Measurements from ENCODE around the gene HSPA1B. TPM values are rescaled to one million over a fixed set of nuclear protein-coding genes. Genes with fewer than 3 reads are reported as not detected.

The HSPA1B gene
- total RNA-seq, 4 donors from 2014 or later, result 85.7 to 199 (median 146) TPM

DNA sequence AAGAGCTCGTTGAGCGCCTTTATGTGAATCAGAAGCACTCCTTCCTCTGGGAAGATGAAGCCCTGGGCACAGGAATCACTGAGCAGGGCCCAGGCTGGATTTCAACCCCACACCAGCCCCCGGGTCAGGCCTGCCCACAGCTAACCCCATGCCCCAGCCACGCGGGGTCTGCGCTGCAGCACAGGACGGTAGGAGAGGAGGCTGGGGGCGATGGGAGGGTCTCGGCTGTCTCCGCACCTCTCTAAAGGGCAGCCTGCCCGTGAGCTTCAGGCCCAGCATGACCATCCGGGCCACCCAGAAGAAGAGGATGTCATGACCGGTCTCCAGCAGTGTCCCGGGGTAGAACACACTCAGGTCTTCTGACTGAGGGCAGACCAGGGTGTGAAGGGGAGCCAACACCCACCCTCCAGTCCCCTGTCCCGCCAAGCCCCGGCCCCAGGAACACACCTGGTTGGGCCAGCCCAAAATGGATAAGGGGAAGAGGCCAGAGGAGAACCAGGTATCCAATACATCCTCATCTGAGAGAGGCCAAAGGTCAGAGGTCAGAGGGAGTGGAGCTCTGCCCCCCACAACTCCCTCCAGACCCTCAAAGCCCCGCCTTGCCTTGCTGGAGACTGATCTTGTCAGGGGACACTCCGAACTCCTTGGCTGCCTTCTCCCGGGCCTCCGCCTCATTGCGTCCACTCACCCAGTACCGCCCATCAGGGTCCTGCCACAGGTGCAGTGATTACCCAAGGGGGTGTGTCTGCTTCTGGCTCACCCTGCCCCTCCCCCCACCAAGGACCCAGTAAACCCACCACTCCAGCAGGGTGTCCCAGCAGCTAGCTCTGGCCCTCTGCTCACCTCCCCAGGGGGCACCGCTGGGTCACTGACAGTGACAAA, 46.1 kb upstream of the HSPA1B start:
- Histone ChIP-seq H3K4me1 (peaks cover 0 to 10% (median 6%) of the 10 kb centered on the region in 4 donors), H3K9me3 (no peaks in the 10 kb centered on the region), H3K27me3 (no peaks in the 10 kb centered on the region), H3K36me3 (peaks cover 0 to 81% (median 0%) of the 10 kb centered on the region in 3 donors), H3K4me3 (no peak overlapping the region), H3K27ac (no peak overlapping the region)
- TF ChIP-seq, protein P1, sequence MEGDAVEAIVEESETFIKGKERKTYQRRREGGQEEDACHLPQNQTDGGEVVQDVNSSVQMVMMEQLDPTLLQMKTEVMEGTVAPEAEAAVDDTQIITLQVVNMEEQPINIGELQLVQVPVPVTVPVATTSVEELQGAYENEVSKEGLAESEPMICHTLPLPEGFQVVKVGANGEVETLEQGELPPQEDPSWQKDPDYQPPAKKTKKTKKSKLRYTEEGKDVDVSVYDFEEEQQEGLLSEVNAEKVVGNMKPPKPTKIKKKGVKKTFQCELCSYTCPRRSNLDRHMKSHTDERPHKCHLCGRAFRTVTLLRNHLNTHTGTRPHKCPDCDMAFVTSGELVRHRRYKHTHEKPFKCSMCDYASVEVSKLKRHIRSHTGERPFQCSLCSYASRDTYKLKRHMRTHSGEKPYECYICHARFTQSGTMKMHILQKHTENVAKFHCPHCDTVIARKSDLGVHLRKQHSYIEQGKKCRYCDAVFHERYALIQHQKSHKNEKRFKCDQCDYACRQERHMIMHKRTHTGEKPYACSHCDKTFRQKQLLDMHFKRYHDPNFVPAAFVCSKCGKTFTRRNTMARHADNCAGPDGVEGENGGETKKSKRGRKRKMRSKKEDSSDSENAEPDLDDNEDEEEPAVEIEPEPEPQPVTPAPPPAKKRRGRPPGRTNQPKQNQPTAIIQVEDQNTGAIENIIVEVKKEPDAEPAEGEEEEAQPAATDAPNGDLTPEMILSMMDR (IDR thresholded peaks at IDR 0.05), result no peak
- TF ChIP-seq POLR2A (IDR thresholded peaks at IDR 0.05), result no peak
- no peak for DNase-seq

DNA sequence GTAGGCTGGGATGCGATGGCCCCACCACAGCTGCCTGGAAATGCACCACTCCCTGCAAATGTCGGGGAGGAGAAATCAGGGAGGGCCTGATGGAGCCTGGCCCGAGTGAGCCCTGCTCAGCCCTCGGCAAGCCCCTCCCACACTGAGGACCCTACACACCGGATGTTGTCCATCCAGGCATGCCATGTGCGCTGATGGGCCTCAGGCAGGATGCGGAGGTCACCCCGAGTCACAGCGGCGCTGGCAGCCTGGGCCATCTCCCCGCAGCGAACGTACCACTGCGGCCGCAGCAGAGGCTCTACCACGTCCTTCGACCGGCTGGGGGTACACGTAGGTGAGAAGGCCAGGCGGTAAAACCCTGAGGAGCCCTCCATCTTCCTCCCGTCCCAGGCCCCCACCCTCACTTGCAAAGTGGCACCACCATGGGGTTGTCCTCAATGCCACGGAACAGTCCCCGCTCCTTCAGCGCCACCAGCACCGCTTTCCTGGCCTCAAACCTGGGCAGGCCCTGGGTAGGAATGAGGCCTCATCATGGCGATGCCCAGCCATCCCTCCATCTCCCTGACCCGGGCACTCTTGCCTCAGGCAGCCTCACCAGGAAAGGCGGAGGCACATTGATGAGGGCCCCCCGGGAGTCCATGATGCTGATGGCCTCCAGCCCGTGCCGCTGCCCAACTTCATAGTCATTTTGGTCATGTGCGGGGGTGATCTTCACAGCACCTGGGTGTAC, 45.2 kb upstream of the HSPA1B start:
- H3K27ac ChIP-seq, result no peak overlapping the region
- no peaks in the 10 kb centered on the region for H3K9me3 ChIP-seq
- no peak for DNase-seq
- no peak overlapping the region for H3K4me3 ChIP-seq
- peaks cover 0 to 2% (median under 1%) of the 10 kb centered on the region in 4 donors for H3K4me1 ChIP-seq
- H3K36me3 ChIP-seq, result peaks cover 0 to 81% (median 0%) of the 10 kb centered on the region in 3 donors
- no peak for TF ChIP-seq POLR2A (IDR thresholded peaks at IDR 0.05)
- TF ChIP-seq, protein P1 (IDR thresholded peaks at IDR 0.05), result no peak
- H3K27me3 ChIP-seq, result no peaks in the 10 kb centered on the region

DNA sequence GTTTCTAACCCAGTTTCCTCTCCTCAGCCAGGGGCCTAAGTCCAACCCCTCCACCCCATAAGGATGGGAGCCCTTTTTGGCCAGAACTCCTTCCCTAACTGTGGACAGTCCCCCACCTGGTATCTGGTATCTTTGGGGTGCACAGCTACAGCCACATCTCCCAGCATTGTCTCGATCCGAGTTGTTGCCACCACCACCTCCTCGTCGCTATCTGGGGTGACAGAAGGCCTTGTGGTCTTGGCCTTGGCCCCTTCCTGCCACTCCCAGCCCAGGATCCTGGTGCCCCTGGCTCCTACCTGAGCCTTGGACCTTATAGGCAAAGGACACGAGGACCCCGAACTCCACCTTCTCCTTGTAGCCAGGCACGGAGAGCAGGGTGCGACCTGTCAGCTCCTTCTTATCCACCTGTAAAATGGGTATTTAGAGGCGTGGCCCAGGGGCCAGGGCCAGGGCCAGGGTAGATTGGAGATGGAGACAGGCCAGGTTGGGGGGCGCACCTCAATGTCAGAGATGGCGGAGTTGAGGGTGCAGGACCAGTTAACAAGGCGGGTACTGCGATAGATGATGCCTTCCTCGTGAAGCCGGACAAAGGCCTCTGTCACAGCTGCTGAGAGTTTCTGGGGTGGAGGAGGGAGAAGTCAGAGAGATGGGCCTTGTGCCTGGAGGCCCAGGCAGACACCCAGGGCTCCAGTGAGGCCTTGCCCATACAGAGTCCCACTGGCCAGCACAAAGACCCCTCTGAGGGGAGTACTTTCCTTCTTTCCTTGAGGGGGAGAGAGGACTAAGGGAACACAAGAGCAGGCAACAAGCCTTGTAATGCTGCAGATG, 43.2 kb upstream of the HSPA1B start:
- Histone ChIP-seq H3K27me3 (no peaks in the 10 kb centered on the region), H3K4me3 (no peak overlapping the region), H3K4me1 (no peaks in the 10 kb centered on the region), H3K9me3 (no peaks in the 10 kb centered on the region), H3K27ac (no peak overlapping the region), H3K36me3 (peaks cover 0 to 67% (median 0%) of the 10 kb centered on the region in 3 donors)
- DNase-seq, result no peak
- TF ChIP-seq, protein P1 (IDR thresholded peaks at IDR 0.05), result no peak
- TF ChIP-seq POLR2A (IDR thresholded peaks at IDR 0.05), result no peak

DNA sequence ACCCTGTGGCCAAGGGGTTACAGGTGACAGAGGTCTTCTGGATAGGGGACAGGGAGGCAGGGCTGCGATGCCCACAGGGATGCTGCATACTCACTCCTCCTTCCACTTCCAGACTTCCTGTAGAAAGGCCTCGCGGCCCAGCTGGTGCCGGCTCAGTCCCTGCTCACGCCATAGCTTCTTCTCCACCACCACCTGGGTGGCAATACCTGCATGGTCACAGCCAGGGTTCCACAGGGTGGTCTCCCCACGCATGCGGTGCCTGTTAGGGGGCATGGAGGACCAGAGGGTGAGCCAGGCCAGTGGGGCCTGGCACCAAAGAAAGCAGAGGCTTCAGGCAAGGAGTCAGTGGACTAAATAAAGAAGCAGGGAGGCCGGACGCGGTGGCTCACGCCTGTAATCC, 42.1 kb upstream of the HSPA1B start:
- H3K4me1 ChIP-seq, result no peaks in the 10 kb centered on the region
- H3K27ac ChIP-seq, result no peak overlapping the region
- H3K27me3 ChIP-seq, result no peaks in the 10 kb centered on the region
- TF ChIP-seq, protein P1 (IDR thresholded peaks at IDR 0.05), result no peak
- H3K4me3 ChIP-seq, result no peak overlapping the region
- no peak for DNase-seq
- peaks cover 0 to 56% (median 0%) of the 10 kb centered on the region in 3 donors for H3K36me3 ChIP-seq
- no peaks in the 10 kb centered on the region for H3K9me3 ChIP-seq

Data from Peyer's patch (tissue), 4 donors.